BE2C (cell line): ENCODE data around the gene DCLK2.

Source experiments
- DNase-seq: peaks from one replicate; pipeline ENCODE4 v3.0.0-alpha.2; 2020
- H3K27me3 ChIP-seq: fragments of 250-450 bp; sonication (Bioruptor Pico); 2 replicates; pipeline ENCODE4 v1.5.1; 2020; ENCODE audit warnings: mild to moderate bottlenecking
- H3K36me3 ChIP-seq: fragments of 250-450 bp; sonication (Bioruptor Pico); 2 replicates; pipeline ENCODE4 v1.5.1; 2020; ENCODE audit warnings: mild to moderate bottlenecking
- H3K4me1 ChIP-seq: fragments of 250-450 bp; sonication (Bioruptor Pico); 2 replicates; pipeline ENCODE4 v1.5.1; 2020
- H3K4me3 ChIP-seq: 2 replicates; pipeline ENCODE4 v1.5.1; 2011; ENCODE audit warnings: low read depth, low read length
- H3K9me3 ChIP-seq: fragments of 250-450 bp; sonication (Bioruptor Pico); 2 replicates; pipeline ENCODE4 v1.5.1; 2020
- CTCF ChIP-seq: IDR thresholded peaks from 2 replicates; pipeline ENCODE4 v1.5.1; 2012; ENCODE audit warnings: mild to moderate bottlenecking, low read depth, low read length

DCLK2 gene

DNA sequence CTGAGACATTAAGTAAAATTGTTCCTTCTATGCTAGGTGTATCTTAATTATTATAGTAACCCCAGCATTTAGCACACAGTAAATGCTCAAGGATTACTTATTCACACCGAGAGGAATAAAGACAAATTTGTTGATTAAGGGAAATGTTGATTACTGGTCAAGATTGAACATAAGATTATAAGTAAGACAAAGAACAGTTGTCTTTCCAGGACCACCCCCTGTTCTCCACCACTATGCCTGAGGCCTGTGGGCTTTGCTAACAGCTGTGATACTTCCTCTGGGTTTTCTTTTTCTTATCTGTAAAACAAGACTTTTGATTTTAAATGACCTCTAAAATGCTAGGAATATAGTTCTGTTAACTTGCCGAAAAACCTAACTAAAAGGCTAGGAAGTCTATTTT is 128.0 kb downstream of the DCLK2 start:
- Histone ChIP-seq H3K4me1 (peaks cover 19% of the 10 kb centered on the region), H3K27me3 (no peaks in the 10 kb centered on the region), H3K4me3 (no peak overlapping the region), H3K36me3 (no peaks in the 10 kb centered on the region), H3K9me3 (no peaks in the 10 kb centered on the region)
- TF ChIP-seq CTCF, result no peak
- DNase-seq, result peak; percentile 43

GRCh38 chr4:150206954-150207353 is 128.7 kb downstream of the DCLK2 start:
- H3K36me3 ChIP-seq, result no peaks in the 10 kb centered on the region
- TF ChIP-seq CTCF, result no peak

GRCh38 chr4:150207871-150208270 is 129.6 kb downstream of the DCLK2 start:
- Histone ChIP-seq H3K27me3 (no peaks in the 10 kb centered on the region), H3K4me3 (no peak overlapping the region), H3K36me3 (no peaks in the 10 kb centered on the region), H3K9me3 (no peaks in the 10 kb centered on the region), H3K4me1 (peaks cover 19% of the 10 kb centered on the region)
- TF ChIP-seq CTCF, result no peak
- no peak for DNase-seq

More at GRCh38 chr4:150206954-150207353, 128.7 kb downstream of the DCLK2 start:
- no peaks in the 10 kb centered on the region for H3K27me3 ChIP-seq
- peak overlapping the region; percentile 0; the same call in 1 of the 2 replicates for H3K4me3 ChIP-seq
- H3K9me3 ChIP-seq, result no peaks in the 10 kb centered on the region
- peak; percentile 53 for DNase-seq
- H3K4me1 ChIP-seq, result peaks cover 19% of the 10 kb centered on the region

DNA sequence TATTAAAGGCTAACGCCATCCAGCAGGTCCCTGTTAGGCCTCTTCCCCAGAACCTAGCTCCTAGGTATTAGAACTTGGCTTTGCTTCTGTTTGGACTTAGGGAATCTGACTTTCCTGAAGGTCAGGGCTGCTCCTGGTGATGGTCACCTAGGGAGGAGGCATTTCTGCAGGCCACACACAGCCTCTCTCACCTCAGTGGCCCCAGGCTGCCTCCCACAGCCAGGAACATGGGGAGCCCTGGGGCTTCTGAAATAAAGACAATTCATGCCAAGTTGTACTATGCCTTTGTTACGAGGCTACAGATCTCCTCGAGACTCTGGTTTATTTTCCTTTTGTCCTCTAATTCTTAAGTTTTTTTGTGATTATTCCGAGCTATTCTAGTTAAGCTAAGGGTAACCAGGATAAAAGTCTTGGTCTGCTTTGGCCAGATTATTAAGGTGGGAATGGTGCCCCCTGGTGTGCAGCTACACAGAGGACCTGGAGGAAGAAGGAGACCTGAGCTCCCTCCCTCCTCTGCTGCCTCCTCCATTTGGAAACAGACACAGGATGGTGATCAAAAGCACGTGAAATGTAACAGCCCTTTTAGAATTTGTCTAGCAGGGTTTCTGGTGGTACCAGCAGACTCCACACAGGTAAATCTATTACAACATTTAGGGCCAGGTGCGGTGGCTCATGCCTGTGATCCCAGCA is 131.0 kb downstream of the DCLK2 start:
- Histone ChIP-seq H3K9me3 (no peaks in the 10 kb centered on the region), H3K4me1 (peaks cover 19% of the 10 kb centered on the region), H3K36me3 (no peaks in the 10 kb centered on the region), H3K27me3 (no peaks in the 10 kb centered on the region), H3K4me3 (no peak overlapping the region)
- TF ChIP-seq CTCF, result peak; percentile 82
- peak; percentile 85 for DNase-seq

DNA sequence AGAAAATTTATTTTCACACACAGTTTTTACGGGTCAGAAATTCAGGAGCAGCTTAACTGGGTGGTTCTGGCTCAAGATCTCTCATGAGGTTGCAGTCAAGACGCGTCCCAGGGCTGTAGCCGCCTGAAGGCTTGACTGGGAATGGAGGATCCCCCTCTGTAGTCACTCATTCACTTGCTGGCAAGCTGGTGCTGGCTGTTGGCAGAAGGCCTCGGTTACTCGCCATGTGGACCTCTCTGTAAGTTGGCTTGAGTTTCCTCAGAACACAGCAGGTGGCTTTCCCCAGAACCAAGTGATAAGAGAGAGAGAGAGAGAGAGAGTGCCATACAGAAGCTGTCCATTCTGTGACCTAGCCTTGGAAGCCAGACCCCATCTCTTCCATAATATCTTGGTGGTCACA is 132.8 kb downstream of the DCLK2 start:
- Histone ChIP-seq H3K9me3 (no peaks in the 10 kb centered on the region), H3K36me3 (no peaks in the 10 kb centered on the region), H3K4me1 (peaks cover 12% of the 10 kb centered on the region), H3K4me3 (no peak overlapping the region), H3K27me3 (no peaks in the 10 kb centered on the region)
- no peak for DNase-seq
- TF ChIP-seq CTCF, result no peak

DNA sequence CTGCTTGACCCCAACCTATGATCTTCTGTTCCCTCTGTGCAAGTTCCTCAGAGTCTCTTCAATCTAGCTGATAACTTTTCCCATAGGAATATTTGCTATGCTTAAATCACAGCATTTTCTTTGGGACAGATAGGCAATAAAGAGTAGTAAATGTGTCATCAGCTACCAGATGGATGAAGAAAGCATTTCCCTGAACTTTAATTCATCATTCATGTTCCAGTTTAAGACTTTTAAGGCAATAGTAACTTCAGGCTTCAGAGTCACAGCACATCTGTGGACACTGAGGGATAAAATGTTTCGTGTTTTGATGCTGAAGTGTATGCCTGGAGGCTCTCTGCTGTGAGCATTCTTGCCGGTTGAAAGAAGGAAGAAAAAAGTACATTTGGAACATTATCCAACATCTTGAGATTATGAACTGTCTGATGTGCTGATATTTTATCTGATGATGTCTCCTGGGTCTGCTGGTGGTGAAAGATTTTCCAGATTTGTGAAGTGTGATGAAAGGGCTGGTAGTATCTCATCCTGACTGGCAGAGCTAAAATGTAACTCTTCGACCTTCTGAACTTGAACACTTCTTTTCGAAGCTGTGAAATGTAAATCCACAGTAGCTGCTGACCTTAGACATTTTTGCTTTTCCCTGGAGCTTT is 133.7 kb downstream of the DCLK2 start:
- DNase-seq, result no peak
- Histone ChIP-seq H3K4me1 (peaks cover 3% of the 10 kb centered on the region), H3K4me3 (no peak overlapping the region), H3K9me3 (no peaks in the 10 kb centered on the region), H3K36me3 (no peaks in the 10 kb centered on the region), H3K27me3 (no peaks in the 10 kb centered on the region)
- TF ChIP-seq CTCF, result no peak
